ENCODE measurements around the gene CFAP90.
A peak's percentile ranks its signal among the peaks of the same experiment; 100 is the strongest.

The CFAP90 gene, protein sequence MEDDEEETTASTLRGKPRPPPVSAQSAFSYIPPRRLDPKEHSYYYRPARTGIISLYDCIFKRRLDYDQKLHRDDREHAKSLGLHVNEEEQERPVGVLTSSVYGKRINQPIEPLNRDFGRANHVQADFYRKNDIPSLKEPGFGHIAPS

DNA sequence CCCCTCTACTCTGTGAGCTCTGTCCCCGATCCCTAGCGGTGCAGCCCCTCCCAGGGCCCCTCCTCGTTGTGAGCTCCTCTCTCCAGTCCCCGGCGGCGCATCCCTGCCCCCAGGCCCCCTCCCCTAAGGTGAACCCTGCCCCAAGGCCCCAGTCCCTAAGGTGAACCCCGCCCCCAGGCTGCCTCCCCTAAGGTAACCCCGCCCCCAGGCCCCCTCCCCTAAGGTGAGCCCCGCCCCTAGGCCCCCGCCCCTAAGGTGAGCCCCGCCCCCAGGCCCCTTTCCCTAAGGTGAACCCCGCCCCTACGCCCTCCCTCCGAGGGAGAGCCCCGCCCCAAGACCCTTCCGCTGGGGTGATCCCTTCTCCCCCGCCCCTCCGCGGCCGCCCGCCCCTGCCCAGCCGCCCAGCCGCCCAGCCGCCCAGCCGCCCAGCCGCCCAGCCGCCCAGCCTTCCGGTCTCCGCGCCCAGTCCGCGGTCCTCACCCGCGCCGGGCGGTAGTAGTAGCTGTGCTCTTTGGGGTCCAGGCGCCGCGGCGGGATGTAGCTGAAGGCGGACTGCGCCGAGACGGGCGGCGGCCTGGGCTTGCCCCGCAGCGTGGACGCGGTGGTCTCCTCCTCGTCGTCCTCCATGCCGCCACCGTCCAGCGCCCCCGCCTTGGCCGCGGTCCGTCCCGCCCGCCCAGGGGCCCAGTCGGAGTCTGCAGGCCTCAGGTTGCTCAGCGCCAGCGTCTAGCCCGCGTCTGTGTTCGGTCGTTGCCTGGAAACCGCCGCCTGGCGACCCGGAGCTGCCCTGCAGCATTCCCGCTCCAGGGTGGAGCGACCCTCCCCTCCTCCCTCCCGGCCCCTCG, at the start of gene CFAP90:
CFAP90 (minus strand) TSS at position 739 of the 845 bp plus-strand sequence; CDS start at position 627, 112 bp downstream.
- DNase-seq (ENCODE audit: low read depth) = no peak

DNA sequence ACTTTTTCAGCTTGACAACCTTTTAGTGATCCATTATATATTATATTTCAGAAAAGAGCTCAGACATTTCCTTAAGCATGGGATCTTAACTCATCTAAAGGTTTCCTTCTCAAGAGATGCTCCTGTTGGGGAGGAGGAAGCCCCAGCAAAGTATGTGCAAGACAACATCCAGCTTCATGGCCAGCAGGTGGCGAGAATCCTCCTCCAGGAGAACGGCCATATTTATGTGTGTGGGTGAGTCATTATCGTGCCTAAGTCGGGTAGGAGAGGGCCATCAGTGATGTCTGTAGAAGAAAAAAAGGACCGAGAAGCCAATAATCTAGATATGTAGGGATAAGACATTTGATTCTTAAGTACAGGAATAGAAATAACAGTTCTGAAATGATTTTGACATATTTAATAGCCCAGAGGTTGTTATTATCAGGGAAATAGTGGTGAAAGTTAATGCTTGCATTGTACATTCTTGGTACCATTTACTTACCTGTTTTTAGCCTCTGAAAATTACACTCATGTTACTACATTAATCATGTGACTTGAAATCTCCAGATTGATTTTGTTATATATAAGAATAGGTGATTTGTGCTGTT, 46.2 kb upstream of the CFAP90 start:
- DNase-seq (ENCODE audit: low read depth) = no peak

DNA sequence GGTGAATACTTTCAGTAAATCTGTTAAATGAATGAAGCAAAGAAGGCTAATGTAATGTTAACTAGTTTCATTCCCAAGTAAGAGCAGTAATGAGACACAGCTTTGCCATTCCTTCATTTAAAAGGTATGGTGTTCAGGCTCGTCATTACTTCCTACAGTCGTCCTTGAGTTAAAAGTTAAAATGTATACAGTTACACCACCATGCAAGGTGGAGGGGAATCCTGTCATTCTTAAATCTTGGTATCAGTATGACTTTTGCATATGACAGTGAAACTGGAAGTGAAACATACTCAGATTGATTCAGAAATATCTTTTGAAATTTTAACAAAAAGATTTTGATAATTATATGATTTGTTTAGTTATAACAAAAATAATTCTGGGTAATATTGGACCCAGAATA, 43.9 kb upstream of the CFAP90 start:
- DNase-seq (ENCODE audit: low read depth) = no peak

DNA sequence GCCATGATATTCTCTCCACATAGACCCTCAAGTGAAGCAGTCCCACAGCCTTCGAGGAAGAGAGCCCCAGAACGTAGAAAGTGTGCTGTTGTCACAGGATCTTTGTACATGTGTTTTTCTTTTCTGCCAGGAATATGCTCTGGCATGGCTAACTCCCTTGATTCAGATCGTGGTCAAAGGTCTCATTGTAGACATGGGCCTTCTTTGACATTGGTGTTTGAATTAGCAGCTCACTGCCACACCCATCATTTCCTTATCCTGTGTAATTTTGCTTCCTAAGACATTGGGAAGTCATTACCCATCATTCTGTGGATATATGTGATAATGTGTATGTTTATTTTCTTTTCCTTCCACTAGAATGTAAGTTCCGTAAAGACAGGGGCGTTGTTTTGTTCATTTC, 43.5 kb upstream of the CFAP90 start:
- no peak for DNase-seq (ENCODE audit: low read depth)

DNA sequence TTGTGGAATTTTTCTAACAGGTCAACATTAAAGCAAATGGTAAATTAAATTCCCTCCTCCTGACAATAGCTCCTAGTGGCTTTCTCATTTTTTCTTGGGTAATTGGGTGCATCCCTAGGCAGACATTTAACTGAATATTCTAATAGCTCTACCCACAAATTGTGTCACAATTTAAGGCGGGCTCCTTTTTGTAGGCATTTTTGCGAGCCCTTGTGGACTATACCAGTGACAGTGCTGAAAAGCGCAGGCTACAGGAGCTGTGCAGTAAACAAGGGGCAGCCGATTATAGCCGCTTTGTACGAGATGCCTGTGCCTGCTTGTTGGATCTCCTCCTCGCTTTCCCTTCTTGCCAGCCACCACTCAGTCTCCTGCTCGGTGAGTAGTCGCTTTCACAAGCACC, 38.0 kb upstream of the CFAP90 start:
- no peak for DNase-seq (ENCODE audit: low read depth)

DNA sequence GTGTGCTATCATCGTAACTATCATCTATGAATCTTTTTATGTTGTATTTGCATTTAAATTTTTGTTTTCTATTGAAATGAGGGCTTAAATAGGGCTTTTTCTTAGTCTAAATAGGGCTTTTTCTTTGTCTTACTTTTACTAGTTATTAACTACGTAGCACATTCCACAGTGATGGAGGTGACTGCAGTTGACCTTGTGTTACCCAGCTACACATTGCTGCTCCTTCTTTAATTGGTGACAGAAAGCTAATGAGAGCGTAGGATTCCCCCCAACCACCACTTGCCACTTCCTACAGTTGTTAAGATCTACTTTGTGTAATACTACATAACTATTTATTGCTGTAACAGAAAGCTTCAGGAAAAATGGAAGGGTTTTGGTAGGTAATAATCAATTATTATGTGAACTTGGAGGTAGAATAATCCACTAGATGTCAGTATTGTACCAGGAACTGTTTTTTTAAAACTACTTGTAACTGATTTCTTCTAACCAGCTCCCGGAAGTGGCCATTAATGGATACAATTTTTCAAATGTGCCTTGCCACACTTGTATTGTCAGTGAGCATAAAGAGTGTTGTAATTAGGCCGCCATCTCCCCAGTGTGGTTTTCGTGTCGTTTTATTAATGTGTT, 36.0 kb upstream of the CFAP90 start:
- DNase-seq (ENCODE audit: low read depth) = no peak

DNA sequence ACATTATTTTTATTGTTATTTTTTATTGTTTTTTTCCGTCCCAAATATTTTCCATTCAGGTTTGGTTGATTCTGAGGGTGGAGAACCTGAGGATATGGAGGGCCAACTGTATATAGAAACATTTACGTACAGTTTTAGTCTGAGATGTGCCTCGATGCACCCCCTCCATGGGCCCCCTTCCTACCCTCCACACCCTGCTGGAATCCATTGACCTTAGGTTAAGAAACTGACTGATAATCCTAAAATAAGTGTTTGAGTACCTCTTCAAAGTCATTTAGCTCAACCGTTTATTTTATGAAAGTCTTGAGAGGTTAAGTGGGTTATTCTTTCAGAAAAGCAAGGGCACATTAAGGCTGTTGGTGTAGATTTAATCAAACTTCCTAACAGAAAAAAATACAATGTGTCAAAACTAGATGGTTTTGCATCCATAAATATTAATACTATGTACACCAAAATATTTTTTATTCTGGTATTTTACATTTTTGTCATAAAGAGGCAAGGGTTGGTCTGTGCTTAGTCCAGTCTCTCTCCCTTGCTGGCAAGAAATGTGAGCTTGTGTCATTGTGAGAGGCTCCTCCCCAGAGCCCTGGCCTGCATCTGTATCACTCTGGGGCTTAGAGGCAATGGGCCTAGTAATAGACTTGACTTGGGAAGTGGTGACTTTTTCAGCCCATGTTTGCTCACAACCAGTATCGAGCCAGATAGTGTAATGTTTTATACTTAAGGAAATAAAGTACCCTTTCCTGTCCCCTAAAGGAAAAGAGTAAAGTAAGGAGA, 33.7 kb upstream of the CFAP90 start:
- no peak for DNase-seq (ENCODE audit: low read depth)

DNA sequence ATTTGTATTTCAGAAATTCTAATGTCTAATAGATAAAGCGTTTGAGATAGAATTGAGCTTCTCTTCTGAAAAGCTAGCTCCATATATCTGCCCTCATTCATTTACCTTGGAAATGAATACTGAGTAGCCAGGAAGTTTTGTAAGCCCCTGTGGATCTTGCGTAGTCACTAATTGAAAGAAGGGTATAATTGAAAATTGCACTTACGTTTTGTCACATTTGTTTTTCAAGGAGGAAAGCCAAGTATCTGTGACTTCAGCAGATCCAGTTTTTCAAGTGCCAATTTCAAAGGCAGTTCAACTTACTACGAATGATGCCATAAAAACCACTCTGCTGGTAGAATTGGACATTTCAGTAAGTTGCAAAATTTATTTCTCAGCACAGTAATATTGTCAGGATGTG, 32.0 kb upstream of the CFAP90 start:
- no peak for DNase-seq (ENCODE audit: low read depth)

DNA sequence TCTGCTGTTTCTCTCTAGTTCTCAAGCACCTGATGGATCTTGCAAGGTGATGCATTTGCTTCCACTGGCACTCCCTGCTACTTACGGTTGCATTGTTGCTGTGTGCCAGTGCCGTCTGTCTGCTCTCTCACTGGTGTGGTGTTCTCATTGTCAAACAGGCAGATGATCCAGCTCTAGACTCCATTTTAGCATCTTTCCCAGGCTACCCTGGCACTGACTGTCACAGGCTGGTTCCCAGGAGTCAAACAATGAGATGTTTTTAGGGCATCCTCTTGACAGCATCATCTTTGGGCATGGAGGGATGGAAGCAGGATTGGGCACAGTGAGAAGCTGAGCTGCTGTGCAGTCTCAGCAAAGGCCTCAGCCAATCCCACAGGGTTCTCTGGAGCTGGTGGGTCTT, 30.9 kb upstream of the CFAP90 start:
- no peak for DNase-seq (ENCODE audit: low read depth)

DNA sequence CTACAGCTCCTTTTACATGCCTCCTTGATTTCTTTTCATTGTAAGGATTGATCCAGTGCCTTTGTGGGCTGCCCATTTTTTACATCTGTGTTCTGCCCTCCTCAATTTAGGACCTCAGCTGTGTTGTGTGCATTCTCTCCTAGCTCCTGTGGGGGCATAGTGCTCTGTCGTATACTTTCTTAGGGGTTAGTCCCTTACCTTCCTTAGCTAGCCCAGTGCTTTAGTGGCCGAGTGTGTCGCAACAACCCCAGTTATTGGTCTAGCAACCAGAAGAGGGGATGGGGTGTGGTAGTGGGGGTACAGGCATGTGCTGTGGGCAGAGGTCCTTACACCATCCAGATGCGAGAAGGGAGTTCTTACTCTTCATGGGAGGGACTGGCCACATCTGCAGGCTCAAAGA, 30.2 kb upstream of the CFAP90 start:
- no peak for DNase-seq (ENCODE audit: low read depth)

DNA sequence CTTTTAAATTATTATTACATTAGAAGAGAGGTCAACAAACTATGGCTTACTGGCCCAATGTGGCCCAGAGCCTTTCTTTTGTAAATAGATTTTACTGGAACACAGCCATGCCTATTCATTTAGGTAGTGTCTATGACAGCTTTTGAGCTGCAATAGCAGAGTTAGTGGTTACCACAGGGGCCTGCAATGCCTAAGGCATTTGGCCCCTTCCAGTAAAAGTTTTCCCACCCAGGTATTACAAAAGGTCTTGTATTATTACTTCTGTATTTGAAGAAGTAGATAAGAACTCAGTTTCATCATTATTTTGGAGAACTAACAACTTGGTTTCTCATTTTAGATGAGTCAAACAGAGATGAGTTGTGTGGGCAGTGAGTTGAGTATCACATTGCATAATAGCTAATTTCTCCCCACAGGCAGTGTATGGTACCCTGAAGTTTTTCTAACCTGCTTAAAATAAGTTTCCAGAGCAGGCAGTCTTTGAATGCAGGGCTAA, 27.5 kb upstream of the CFAP90 start:
- no peak for DNase-seq (ENCODE audit: low read depth)

DNA sequence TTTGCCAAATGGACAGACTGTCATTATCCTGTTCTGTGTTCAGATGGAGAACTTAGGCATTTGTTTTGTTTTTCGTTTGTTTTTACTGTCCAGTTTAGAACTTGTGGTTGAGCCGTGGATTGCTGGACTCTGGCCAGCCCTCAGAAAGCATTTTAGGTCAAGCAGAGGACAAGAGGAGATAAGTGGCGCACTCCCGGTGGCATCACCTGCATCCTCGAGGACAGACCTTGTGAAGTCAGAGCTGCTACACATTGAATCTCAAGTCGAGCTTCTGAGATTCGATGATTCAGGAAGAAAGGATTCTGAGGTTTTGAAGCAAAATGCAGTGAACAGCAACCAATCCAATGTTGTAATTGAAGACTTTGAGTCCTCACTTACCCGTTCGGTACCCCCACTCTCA, 26.9 kb upstream of the CFAP90 start:
- DNase-seq (ENCODE audit: low read depth) = no peak

DNA sequence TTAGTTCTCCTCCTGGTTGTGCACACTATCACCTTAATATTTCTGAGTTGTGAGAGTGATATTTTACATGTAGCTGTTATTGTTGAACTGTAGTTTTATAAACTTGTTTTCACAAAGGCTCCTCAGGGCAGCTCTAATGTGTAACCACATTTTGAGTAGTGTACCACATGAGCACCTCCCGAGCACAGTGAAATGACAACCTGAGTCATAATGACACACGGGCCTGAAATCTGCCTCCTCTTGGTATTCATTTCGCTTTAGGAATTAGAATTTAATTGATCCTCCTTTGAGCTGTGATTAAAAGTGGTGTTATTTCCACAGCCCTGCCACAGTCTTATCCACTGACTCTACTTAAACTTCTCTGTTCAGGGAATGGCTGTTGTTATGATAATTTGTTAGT, 25.9 kb upstream of the CFAP90 start:
- no peak for DNase-seq (ENCODE audit: low read depth)

DNA sequence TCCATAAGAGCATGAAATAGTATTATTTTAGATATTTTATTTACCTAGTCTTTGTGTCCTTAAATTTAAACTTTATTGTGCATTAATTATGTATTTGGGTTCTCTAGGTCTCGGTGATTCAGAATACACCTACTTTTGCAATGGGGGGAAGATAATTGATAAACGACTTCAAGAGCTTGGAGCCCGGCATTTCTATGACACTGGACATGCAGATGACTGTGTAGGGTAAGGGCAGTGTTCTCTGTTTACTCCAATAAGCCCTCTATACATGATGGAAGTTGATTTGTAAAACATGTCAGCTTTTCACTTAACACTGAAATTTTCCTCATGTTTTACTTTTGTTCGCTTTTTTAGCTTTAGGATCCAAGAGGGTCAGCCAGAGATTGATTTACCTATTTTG, 24.2 kb upstream of the CFAP90 start:
- DNase-seq (ENCODE audit: low read depth) = no peak

DNA sequence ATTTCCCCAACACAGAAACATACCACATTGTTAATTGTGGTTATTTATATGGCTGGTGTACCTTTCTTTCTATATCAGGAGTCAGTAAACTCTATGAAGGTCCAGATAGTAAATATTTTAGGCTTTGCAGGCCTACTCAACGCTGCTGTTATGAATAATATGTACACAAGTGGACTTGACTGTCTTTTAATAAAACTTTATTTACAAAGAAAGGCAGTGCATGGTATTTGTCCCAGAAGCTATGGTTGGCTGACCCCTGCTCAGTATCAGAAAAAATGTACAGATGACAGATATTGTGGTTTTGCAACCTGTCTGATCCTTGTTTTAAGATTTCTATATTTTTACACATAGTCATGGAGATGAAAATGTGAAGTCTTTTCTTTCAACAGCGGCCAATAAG, 23.7 kb upstream of the CFAP90 start:
- DNase-seq (ENCODE audit: low read depth) = no peak

DNA sequence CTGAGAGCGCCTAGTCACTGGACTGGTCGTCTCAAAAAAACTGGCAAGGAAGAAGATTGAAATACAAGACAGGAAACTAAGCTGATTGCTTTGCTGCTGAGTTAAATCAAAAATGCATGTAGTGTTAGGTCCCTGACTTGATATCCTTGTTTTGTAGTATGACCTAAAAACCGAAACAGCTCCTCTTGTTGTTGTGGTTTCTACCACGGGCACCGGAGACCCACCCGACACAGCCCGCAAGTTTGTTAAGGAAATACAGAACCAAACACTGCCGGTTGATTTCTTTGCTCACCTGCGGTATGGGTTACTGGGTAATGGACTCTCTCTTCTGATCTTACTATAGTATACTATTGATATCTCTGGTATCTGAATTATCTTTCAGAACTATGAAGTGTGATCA, 22.3 kb upstream of the CFAP90 start:
- no peak for DNase-seq (ENCODE audit: low read depth)

DNA sequence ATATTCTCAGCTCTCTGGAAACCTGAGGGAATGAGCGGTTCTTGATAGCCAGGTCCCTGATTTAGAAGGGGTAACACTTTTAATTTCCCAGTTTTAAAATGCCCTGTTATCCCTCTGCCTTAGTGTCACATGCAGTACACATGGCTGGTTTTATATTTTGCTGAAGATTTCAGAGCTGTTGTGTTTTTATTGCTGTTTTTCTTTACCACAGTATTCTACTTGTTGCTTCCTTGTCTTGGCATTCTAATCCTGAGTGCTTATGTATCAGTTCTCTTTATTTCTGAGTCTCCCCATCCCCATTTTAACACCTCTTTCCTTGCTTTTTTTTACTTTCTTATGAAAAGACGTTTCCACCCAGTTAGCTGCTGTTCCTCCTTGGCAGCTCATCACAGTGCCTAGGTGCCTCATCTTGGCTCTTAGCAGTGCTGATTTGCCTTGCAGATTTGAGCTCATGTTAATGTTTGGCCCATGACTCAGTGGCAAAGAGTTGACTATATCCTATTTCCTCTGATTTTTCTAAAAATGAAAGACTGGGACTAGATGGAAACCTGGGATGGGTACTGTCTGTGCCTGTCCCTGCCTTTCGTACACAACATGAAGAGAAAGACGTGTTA, 21.7 kb upstream of the CFAP90 start:
- DNase-seq (ENCODE audit: low read depth) = no peak

DNA sequence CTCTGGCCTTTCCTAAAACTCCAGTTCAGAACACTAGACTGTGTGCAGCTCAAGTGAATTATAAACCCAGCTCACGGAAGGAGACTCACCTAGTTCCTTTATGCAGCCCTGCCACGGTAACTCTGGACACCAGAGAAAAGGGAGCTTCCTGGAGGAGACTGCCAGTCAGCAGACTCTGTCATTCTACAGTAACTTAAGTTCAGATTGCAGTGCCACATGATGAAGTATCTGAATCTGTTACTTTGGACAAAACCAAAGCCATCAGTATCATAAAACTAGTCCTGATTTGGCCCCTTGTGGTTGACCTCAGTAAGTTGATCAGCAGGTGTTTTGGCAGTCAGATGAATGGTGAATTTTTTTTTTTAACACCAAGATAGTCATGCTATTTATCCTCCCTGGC, 20.7 kb upstream of the CFAP90 start:
- DNase-seq (ENCODE audit: low read depth) = no peak

DNA sequence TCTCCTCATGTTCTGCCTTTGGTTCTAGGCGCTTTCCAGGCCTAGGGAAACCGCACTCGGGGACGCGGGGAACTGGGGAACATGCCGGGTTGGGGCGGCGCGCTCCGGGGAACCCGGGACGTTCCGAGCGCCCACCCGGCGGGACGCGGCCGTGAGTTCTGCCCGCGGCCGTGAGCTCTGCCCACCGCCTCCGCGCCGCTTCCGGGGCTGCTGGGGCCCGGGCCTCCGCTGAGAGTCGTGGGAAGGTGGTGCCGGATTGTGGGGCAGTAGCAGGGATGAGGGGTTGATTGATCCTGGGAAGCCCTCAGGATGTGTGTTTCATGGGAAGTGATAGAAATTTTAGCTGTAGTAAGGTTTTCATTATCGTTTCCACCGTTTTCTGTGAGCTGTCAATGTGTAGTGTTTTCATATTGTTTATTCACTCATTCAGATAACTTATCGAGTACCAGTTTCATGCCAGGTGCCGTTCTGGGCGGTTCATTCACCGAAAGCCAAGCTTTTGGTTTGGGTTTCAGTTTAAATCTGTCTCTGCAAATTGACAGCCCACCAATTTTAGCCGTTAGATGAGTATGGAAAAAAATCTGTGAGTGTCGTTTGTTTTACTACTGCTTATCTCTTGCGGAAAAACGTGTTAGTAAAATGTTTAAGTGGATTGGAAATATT, 18.7 kb upstream of the CFAP90 start:
- no peak for DNase-seq (ENCODE audit: low read depth)

DNA sequence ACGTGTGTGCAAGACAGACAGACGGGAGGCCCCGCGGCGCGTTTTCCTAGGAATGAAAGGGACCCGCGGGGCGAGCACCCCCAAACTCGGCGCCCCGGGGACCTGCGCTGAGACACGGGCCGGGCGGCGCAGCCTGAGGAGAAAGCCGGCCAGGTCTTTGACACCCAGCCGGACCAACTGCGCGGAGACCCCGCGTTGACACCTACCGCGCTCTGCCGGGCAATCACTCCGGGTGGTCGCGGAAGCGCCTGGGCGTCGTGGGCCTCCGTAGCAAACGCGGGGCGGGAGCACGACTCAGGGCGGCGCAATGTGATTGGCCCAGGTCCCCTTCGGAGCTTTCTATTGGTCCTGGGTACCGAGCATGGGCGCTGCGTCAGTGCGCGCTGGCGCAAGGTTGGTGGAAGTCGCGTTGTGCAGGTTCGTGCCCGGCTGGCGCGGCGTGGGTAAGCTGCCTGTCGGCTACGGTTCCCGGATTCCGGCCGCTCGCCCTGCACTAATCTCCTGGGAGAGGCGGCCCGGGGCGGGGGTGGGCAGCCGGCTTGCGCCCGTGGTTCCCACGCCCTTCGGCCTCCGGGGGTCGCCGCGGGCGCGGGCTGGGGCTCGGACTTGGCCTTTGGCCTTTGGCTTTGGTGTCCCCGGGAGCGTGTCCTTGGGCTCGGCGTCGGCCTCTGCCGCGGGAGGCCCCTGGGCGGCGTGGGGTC, 18.0 kb upstream of the CFAP90 start, which contains the start of the genes FASTKD3 and MTRR:
FASTKD3 (minus strand) TSS at position 259 of the 701 bp plus-strand sequence. CDS start 948 bp downstream, outside the sequence.
MTRR (plus strand) TSS at position 376 of the 701 bp plus-strand sequence. CDS start 1,647 bp downstream, outside the sequence.
- peak; percentile 84 for DNase-seq (ENCODE audit: low read depth)
